Measurements from ENCODE around the gene SRPK3. TPM values are rescaled to one million over a fixed set of nuclear protein-coding genes. Genes with fewer than 3 reads are reported as not detected.

The SRPK3 gene
- total and polyA plus RNA-seq, 2 donors (not counting 1 experiment from before 2014, with no cell fraction given) = not detected

DNA sequence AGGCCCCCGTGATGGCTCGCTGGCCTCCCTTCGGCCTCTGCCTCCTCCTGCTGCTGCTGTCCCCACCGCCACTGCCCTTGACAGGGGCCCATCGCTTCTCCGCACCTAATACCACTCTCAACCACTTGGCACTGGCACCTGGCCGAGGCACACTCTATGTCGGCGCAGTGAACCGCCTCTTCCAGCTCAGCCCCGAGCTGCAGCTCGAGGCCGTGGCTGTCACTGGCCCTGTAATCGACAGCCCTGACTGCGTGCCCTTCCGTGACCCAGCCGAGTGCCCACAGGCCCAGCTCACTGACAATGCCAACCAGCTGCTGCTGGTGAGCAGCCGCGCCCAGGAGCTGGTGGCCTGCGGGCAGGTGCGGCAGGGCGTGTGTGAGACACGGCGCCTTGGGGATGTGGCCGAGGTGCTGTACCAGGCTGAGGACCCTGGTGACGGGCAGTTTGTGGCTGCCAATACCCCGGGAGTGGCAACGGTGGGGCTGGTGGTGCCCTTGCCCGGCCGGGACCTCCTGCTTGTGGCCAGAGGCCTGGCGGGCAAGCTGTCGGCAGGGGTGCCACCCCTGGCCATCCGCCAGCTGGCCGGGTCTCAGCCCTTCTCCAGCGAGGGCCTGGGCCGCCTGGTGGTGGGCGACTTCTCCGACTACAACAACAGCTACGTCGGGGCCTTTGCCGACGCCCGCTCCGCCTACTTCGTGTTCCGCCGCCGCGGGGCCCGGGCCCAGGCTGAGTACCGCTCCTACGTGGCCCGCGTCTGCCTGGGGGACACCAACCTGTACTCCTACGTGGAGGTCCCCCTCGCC, 13.8 kb upstream of the SRPK3 start:
- ChIA-PET POLR2A (no interaction called here), CTCF (interaction anchor here (2.6 kb wide), 1 partner anchor 180 kb away, joined by 10 read pairs; no protein-coding TSS in a partner anchor)
- intact Hi-C loops (cut with micrococcal nuclease) = no loop called here

DNA sequence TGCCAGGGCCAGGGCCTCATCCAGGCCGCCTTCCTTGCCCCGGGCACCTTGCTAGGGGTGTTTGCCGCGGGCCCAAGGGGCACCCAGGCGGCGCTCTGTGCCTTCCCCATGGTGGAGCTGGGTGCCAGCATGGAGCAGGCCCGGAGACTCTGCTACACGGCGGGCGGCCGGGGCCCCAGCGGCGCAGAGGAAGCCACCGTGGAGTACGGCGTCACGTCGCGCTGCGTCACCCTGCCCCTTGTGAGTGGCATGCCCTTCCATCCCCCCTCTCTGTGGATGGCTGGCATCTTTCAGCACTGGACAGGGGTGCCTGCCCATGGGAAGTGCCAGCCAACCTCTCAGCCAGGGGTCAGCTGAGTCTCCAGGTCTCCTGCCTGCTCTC, 13.2 kb upstream of the SRPK3 start:
- TF ChIP-seq EZH2 (IDR thresholded peaks at IDR 0.05; ENCODE audit: borderline replicate concordance, insufficient read depth, low read depth, low read length, poor library complexity, severe bottlenecking) = no peak
- TF ChIP-seq, protein P1, sequence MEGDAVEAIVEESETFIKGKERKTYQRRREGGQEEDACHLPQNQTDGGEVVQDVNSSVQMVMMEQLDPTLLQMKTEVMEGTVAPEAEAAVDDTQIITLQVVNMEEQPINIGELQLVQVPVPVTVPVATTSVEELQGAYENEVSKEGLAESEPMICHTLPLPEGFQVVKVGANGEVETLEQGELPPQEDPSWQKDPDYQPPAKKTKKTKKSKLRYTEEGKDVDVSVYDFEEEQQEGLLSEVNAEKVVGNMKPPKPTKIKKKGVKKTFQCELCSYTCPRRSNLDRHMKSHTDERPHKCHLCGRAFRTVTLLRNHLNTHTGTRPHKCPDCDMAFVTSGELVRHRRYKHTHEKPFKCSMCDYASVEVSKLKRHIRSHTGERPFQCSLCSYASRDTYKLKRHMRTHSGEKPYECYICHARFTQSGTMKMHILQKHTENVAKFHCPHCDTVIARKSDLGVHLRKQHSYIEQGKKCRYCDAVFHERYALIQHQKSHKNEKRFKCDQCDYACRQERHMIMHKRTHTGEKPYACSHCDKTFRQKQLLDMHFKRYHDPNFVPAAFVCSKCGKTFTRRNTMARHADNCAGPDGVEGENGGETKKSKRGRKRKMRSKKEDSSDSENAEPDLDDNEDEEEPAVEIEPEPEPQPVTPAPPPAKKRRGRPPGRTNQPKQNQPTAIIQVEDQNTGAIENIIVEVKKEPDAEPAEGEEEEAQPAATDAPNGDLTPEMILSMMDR (IDR thresholded peaks at IDR 0.05) = no peak
- H2AFZ ChIP-seq (ENCODE audit: insufficient read depth, low read depth, low read length, poor library complexity, severe bottlenecking) = no peak overlapping the region
- H3K27me3 ChIP-seq (replicated peaks in 1 of 4; ENCODE audit: control extremely low read depth in 1 of 4, control insufficient read depth in 3 of 4, insufficient read depth in 4 of 4, low read length in 3 of 4) = no peaks in the 10 kb centered on the region
- H3K4me3 ChIP-seq (ENCODE audit: control extremely low read depth in 1 of 5, extremely low read depth in 1 of 5, insufficient read depth in 1 of 5, low read depth in 2 of 5, low read length in 4 of 5) = no peak overlapping the region
- CTCF ChIA-PET = interaction anchor here (0.6 kb wide), 1 partner anchor 12 kb away, joined by 3 read pairs; no protein-coding TSS in a partner anchor
- H3K36me3 ChIP-seq (replicated peaks in 1 of 2; ENCODE audit: control extremely low read depth in 1 of 2, control insufficient read depth in 1 of 2, extremely low read depth in 1 of 2, insufficient read depth in 2 of 2, low read length in 1 of 2) = no peaks in the 10 kb centered on the region
- no peak overlapping the region for H3K27ac ChIP-seq (ENCODE audit: low read length in 2 of 2)
- ATAC-seq (ENCODE audit: low read depth) (no peak), DNase-seq (no peak)
- H3K79me2 ChIP-seq (ENCODE audit: control insufficient read depth, insufficient read depth, low read length) = no peaks in the 10 kb centered on the region
- Mint-ChIP-seq H3K4me3 (no peak overlapping the region), H3K4me1 (peaks cover 14% of the 10 kb centered on the region), H3K9me3 (ENCODE audit: insufficient read depth) (no peaks in the 10 kb centered on the region), H3K27me3 (no peaks in the 10 kb centered on the region), H3K27ac (no peak overlapping the region)
- no peak overlapping the region for H3K9ac ChIP-seq (ENCODE audit: low read length)
- POLR2A ChIA-PET = no interaction called here
- intact Hi-C loops (cut with micrococcal nuclease) = no loop called here
- no peaks in the 10 kb centered on the region for H4K20me1 ChIP-seq (ENCODE audit: control insufficient read depth, insufficient read depth, low read length, poor library complexity, severe bottlenecking)
- H3K9me3 ChIP-seq (ENCODE audit: control extremely low read depth in 1 of 3, control insufficient read depth in 2 of 3, insufficient read depth in 1 of 3, low read length in 2 of 3) = no peaks in the 10 kb centered on the region
- H3K4me1 ChIP-seq (ENCODE audit: control insufficient read depth in 2 of 2, insufficient read depth in 2 of 2, low read length in 2 of 2) = peaks cover 0 to 18% of the 10 kb centered on the region in 2 donors
- 96% methylated on average over 13 of the region's 20 CpGs for WGBS (ENCODE audit: insufficient coverage)
- no peak overlapping the region for H3K4me2 ChIP-seq (replicated peaks; ENCODE audit: low read depth, low read length, poor library complexity, severe bottlenecking)

More for the DNA sequence above, 13.8 kb upstream of the SRPK3 start:
- peaks cover 14% of the 10 kb centered on the region for H3K4me1 Mint-ChIP-seq
- H3K27me3 Mint-ChIP-seq = no peaks in the 10 kb centered on the region
- H4K20me1 ChIP-seq (ENCODE audit: control insufficient read depth, insufficient read depth, low read length, poor library complexity, severe bottlenecking) = no peaks in the 10 kb centered on the region
- no peak overlapping the region for H3K4me3 ChIP-seq (ENCODE audit: control extremely low read depth in 1 of 5, extremely low read depth in 1 of 5, insufficient read depth in 1 of 5, low read depth in 2 of 5, low read length in 4 of 5)
- H3K36me3 ChIP-seq (replicated peaks in 1 of 2; ENCODE audit: control extremely low read depth in 1 of 2, control insufficient read depth in 1 of 2, extremely low read depth in 1 of 2, insufficient read depth in 2 of 2, low read length in 1 of 2) = no peaks in the 10 kb centered on the region
- H3K9ac ChIP-seq (ENCODE audit: low read length) = no peak overlapping the region
- no peaks in the 10 kb centered on the region for H3K27me3 ChIP-seq (replicated peaks in 1 of 4; ENCODE audit: control extremely low read depth in 1 of 4, control insufficient read depth in 3 of 4, insufficient read depth in 4 of 4, low read length in 3 of 4)
- ATAC-seq (ENCODE audit: low read depth) (no peak), DNase-seq (no peak)
- TF ChIP-seq EZH2 (IDR thresholded peaks at IDR 0.05; ENCODE audit: borderline replicate concordance, insufficient read depth, low read depth, low read length, poor library complexity, severe bottlenecking) = no peak
- TF ChIP-seq, protein P1 (IDR thresholded peaks at IDR 0.05) = no peak
- no peak overlapping the region for H3K4me2 ChIP-seq (replicated peaks; ENCODE audit: low read depth, low read length, poor library complexity, severe bottlenecking)
- H3K4me3 Mint-ChIP-seq = no peak overlapping the region
- H3K9me3 ChIP-seq (ENCODE audit: control extremely low read depth in 1 of 3, control insufficient read depth in 2 of 3, insufficient read depth in 1 of 3, low read length in 2 of 3) = no peaks in the 10 kb centered on the region
- no peak overlapping the region for H3K27ac Mint-ChIP-seq
- H2AFZ ChIP-seq (ENCODE audit: insufficient read depth, low read depth, low read length, poor library complexity, severe bottlenecking) = no peak overlapping the region
- peaks cover 0 to 18% of the 10 kb centered on the region in 2 donors for H3K4me1 ChIP-seq (ENCODE audit: control insufficient read depth in 2 of 2, insufficient read depth in 2 of 2, low read length in 2 of 2)
- H3K9me3 Mint-ChIP-seq (ENCODE audit: insufficient read depth) = no peaks in the 10 kb centered on the region
- no peak overlapping the region for H3K27ac ChIP-seq (ENCODE audit: low read length in 2 of 2)
- 95% methylated on average over 50 of the region's 56 CpGs for WGBS (ENCODE audit: insufficient coverage)
- no peaks in the 10 kb centered on the region for H3K79me2 ChIP-seq (ENCODE audit: control insufficient read depth, insufficient read depth, low read length)

Data from B cell (primary cell).